ENCODE measurements around the gene CDH15.

DNA sequence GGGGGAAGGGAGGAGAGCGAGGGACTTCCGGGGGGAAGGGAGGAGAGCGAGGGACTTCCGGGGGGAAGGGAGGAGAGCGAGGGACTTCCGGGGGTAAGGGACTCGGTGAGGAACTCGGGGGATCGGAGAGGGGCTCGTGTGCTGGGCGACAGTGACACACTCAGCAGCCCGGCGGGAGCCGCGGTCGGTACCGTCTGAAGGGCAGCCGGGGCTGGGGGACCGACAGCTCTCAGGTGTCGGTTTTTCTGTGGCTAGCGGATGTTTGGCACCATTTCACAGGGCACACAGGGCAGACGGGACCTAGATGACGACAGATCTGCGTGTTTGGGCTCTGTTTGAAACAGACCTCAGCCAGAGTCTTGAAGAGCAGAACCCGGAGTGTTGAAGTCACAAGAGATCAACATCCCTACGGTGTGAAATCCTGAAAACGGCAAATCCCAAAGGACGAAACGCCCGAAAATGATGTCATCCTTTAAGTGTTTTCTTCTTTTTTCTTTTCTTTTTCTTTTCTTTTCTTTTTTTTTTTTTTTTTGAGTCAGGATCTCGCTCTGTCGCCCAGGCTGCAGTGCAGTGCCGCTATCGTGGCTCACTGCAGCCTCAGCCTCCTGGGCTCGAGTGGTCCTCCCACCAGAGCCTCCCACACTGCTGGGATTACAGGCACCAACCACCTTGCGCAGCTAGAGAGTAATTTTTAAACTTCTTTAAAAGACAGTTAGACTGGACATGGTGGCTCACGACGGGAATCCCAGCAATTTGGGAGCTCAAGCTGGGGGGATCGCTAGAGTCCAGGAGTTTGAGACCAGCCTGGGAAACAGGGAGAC lies 69.8 kb downstream of the CDH15 start:
- TF ChIP-seq CTCF (IDR thresholded peaks at IDR 0.05) (no peak), EP300 (IDR thresholded peaks at IDR 0.05) (no peak)

Measured in ovary (tissue), 3 donors.